IPS DF 19.7 (cell line): ENCODE results near the gene TLE7.

Experiments
- DNase-seq: peaks from one replicate; pipeline ENCODE4 v3.0.0-alpha.2; 2013; ENCODE audit warnings: low read depth, low spot score

Gene TLE7

DNA sequence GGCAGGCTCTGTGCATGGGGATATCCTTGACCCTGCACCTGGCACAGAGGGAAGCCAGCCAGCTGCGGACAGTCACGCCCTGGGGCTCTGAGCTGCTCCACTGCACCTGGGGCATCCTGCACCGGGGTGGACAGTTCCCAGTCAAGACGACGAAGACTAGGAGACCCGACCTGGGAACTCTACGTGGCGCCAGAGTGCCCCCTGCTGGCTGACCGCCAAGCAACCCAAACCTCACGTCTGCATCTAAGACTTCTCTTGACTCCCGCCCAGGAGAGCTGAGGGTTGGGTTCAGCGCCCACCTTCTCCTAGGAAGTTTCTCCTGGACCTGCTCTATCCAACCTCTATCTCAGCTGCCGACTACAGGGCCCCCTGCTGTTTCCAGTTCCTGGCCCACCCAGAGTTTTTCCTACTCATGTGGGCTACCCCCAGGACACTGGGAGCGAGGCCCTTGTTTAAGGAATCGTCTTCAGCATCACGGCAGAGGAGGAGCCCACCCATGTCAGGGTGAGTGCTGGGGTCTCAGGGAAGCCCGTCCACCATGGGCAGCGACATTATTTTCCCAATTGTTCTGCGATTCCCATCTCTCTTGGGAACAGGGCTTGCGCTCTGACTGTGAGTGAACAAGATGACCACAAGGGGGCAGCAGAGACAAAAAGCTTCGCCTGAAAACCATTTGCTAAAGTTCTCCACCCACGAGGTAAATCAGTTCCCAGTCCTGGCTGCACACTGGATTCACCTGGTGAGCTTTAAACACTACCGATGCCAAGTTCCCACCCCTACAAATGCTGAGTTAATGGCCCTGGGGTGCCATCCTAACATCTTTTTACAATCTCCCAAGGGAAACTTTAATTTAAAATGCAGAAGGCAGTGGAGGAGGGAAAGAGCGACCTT lies 29.3 kb downstream of the TLE7 start:
- DNase-seq, result peak; percentile 40

DNA sequence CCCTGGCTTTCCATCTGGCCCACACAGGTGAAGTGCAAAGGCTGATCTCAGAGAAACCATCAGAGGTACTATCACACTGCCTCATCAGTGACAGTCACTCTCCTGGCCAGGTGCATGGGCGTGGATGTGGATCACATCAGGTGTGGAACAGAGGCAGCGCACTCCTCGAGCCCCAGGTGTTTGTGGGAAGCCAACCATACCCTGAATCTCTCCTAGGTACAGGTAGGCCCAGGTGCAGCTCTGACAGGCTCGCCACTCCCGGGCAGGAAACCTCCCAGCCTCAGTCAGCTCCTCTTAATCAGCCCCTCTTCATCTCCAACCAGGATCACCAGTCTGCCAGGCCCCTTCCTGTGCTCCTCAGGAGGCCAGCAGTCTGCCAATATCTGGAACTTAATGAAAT lies 31.7 kb downstream of the TLE7 start:
- no peak for DNase-seq

DNA sequence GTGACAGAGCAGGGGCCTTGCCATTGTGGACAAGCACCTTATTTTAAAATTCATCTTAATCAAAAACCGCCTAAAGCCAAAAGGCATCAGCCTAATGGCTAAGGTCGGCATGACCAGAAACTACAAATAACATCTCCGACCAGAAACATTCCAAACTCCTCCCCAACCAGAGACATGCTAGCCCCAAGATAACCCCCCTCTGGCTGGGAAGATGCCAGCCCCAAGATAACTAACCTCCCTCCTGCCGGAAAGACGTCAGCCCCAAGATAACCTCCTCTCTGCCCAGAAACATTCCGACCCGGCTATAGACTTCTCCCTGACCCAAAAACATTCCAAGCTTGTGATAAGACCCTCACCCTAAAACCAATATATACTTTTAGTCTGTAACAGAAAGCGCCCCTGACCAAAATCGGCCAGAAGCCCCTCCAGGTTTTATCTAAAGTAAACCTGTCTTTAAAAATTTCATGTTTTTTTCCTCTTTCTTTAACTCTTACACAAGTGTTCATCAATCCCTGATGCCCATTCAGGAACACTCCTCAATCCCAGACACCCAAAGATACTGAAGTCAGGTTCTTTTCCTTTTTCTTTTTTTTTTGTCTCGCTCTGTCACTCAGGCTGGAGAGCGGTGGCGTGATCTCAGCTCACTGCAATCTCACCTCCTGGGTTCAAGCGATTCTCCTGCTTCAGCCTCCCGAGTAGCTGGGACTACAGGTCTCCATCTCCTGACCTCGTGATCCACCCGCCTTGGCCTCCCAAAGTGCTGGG lies 32.7 kb downstream of the TLE7 start:
- DNase-seq, result no peak

DNA sequence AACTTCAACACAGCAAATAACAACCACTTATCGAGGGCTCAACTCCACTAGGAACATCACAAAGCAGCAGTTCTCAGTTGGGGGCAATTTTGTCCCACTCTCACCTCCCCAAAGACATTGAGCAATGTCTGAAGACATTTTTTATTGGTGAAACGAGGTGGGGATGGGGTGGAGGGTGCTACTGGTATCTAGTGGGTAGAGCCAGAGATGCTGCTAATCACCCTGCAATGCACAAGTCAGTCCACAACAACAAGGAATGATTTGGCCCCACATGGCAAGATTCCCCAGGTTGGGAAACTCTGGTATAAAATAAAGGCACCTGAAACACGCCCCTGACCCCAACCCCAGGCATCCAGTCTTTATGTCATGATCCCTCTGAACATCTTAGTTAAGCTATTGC lies 33.3 kb downstream of the TLE7 start:
- DNase-seq, result no peak

DNA sequence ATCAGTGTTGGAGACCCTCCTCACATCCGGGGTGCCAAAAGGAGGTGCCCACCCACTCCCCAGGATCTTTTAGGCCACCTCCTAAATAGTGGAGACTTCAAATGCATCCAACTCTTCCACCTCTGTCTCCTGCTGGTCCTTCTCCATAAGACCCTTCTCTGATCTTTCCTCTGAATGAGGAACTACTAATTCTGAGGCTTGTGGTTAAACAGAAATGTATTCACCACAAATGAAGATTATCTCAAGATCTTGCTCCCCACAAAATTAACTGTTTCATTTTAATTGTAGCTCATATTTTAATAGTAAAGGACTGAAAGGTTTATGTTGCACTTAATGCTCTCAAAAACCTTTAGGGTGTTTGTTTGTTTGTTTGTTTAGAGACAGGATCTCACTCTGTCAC lies 34.1 kb downstream of the TLE7 start:
- no peak for DNase-seq

DNA sequence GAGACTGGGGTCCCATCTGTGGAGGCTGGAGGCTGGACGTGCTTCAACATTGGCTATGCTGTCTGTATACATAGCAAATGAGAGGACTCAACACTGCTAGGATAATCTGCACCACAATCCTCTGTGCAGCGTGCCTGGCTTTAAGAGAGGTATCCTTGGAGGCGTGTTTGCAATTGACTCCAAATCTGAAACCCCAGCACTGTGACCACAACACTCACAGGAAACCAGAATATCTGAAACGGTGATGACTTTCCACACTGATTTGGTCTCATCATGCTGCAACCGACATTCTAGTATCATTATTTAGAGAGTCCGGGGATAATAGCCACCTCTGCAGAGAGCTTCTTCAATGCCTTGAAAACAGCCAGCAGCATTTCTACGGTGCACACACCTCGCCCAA lies 35.1 kb downstream of the TLE7 start:
- no peak for DNase-seq

DNA sequence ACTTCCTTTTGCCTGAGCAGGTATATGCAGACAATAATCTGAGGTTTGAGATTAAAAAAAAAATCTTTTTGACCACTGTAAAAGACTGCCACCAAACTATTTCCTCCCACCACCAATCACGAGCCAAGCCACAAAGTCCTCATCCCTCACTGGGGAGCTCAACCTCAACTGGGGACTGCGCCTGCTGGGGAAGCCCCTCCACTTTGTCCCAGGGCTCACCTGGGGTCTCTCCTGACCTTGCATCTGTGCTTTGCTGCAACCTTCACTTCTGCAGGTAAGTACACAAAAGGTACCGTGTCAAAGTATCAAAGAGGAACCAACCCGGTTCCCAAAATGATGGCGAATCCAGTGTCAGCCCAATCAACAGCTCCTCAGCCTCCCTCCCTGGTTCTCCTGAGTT lies 35.5 kb downstream of the TLE7 start:
- DNase-seq, result no peak

DNA sequence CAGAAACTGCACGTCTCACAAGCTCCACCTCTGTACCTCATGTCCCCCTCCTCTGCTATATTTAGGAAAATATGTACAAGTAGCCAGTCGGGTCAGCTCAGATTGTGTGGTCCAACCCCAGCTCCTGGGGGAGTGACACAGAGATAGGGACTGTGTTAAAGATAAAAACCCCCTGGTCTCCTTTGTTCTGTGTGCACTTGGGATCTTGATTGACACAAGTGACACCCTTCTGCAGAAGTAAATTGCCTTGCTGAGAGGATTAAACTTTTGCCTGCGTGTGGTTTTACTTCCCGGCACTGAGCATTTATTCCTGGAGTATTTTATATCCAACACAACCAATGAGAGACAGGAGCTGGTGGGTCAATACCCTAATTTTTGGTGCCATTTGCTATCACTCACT lies 37.5 kb downstream of the TLE7 start:
- DNase-seq, result no peak

DNA sequence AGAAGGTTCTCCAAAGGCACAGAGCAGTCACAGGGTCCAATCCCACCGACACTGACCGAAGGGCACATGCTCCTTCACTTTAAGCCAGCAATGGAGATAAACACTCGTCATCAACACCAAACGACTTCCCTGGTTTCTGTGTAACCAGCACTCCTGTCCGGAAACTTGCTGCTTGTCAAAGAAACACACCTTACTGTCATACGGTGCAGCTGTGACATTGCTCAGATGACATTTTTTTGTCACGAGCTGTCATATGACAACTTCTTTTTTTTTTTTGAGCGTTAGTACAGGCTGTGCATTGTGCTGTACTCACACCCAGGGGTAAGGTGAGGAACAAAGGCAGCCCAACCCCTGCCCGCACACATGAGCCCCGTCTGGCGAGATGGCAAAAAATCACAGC lies 39.2 kb downstream of the TLE7 start:
- no peak for DNase-seq

DNA sequence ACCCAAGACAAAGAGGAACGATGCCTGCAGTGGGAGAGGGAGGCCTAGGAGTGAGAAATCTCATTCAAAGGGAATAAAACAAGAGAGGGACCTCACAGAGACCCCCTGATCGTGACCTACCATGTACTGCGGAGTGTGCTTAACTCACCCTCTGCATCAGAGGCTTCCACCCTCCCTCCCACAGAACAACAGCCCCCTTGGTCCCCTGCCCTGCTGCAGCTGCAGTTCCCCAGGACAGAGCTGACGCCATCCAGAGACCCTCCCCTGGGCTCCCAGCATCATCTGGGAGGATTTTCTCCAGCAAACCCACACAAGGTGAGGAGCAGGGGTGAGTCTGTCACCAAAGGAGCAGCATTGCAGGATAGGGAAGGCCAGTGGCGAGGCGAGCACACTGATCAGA lies 39.8 kb downstream of the TLE7 start:
- DNase-seq, result no peak

DNA sequence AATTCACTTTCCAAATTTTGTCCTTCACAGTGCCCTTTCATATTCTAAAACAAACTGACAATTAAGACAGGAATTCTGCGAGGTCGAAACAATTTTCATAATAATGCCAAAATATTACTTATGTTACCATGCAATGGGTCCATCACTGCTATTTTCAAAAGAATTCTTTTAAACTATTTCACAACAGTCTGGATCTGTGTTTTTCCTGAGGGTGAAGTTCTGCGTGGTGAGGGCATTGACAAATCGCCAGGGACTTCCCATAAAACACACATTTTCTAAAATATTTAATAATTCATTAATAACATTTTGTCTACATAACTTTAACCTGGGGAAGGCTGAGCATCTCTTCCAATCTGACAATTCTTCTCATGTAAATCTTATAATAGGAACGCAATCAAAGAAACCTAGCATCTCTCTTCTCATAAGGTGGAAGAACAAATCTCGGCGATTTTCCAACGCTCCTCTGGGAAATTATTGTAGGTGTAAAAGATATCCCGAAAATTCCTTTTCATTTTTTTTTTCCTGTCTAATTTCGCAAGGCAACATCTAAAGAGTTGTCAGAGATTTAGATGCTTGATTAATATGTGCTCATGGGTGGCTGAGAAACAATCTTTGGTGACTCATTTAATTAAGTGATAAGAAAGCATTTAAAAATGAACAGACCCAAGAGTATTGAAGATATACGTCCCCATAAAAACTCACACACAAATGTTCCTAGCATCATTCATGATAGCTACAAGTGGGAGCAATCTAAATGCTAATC lies 41.9 kb downstream of the TLE7 start:
- no peak for DNase-seq

DNA sequence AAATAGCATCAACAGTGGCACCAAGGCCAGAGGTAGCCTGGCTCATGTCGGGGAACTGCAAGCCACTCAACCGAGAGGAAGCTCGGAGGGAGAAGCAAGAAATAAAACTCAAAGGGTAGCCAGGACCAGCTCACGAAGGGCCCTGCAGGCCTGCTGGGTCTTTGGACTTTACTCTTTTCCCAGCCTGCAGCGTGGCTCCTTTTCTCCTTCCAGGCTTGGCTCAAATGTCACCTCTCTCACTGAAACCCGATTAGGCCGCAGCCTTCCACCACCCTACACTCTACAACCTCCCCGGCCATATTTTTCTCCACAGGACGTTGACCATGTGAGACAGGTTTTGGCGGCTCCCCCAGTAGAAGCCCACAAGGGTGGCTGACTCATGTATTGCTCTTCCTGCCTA lies 45.3 kb downstream of the TLE7 start:
- no peak for DNase-seq

DNA sequence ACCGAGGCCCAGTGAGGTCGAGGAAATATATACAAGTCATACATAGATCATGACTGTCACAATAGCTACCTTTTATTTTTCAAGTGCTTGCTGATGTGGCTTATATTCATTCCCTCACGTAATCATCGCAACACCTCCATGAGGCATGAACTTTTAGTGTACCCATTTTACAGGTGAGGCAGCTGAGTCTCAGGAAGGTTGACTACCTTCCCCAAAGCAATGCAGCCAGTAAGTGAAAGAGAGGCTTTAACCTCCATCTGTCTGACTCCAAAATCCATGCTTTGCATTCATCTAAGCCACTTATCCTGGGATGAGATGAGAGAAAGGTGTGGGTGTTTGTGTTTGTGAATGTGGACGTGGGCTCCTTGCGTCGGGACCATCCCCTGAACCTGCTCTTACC lies 52.5 kb downstream of the TLE7 start:
- DNase-seq, result no peak

DNA sequence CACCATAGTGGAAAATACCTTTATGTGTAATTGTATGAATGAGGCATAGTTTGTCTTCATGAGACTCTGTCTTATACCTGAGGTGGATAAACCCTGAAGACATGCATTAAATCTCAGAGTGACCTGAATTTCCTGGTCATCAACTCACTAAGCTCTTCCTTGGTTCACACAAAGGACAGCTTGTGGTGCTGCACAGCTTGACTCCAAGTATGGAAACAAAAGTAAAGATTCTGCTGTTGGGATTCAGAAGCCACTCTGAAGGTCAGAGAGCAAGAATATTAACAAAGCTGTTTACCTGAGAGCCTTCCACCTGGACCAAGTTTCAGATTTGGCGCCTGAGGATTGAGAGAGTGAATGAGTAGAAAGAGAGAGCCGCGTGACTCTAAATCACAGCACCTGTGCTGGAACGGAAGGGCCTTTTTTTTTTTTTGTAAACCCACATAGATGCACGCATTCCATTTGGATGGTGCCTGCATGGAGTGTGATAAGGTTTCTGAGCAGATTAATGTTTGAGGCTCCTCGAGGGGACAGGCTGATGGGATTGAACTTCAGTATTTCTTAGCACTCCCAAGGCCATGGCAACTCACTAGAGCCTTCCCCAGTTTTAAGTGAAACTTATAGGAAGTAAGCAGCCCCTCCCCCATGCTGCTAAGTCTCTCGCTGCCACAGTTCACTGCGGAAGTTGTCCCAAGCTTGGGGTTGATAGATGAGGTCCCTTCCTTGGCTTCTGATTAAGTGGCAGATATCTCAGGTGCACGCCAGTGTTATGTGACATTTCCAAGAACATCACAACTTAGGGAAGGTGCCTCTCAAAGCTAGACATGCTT lies 54.6 kb downstream of the TLE7 start:
- DNase-seq, result peak; percentile 68

DNA sequence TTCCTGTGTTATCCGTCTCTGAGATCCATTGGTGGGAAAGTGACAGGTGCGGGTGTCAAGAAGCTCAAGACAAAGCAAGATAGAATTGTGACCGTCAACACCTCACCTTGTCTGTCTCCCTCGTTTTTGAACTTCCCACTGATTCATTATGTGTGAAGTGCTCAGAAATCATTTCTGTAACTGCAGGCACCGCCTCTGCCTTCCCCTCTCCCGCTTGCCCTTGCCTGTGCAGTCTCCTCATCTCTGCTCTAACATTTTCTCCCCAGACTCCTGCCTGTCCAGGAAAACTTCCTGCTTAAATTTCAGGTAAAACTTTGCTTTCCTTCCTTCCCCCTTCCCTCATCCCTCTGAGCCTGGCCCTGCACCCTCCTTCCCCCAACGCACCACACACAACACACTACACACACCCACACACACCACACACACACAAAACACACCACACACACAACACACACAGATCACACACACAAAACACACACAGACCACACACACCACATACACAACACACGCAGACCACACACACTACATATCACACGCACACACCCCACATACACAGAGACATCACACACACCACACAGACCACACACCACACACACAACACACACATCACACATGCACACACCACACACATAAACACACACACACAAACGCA lies 57.7 kb downstream of the TLE7 start:
- DNase-seq, result no peak

DNA sequence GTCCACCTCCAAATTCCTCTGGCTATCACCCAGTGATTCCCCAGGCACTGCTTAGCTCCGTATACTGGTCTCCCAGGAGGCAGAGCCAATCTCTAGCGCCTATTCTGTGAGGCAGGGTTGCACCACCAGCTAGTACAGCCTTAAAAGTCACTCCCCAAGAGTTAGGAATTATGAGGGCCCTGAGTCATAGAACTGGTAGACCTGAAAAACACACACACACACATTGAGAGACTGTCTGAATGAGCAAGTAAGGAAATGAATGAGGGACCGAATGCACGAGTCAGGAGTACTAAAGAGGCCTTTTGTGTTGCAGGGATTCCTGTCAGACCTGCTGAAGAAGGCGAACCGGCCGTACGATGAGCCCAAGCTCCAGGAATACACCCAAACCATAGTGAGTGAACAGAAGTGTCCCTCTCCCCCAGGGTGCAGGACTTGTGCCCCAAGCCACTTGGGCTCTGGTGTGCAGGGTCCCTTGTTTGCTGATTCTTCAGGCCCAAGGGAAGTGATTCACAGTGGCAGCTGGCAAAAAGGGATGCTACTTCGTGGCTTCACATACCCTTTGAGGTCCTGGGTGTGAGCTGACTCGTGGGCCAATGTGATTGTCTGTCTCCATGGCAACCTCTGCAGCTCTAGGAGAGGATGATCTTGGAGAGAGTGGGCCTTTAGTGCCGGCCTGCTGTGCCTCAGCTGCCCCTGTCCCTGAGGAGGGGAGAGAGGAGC lies 58.6 kb downstream of the TLE7 start:
- DNase-seq, result no peak

DNA sequence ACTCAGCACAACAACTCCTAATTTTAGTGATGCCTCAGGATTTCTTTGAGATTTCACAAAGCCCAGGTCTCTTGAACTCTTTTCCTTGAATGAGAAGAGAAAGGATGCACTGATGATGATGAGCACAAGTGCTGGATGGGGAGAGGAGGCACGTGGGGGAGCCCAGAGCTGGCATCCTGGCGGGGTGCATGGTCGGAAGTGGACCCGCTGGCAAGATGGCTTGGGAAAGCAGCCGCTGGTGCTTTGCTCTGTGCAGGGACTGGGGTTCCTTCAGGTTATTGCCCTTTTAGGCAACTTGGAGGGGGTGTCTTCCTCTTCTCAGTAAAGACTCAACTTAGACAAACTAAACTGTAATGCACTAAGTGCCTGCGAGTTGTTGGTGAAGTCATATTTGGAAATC lies 61.0 kb downstream of the TLE7 start:
- DNase-seq, result no peak
